ENCODE measurements around the gene SAMD4B. TPM values are rescaled to one million over a fixed set of nuclear protein-coding genes. Genes with fewer than 3 reads are reported as not detected.

SAMD4B gene
- total and polyA plus RNA-seq, 2 of the 8 experiments (the other 6 are each of a cell fraction or from before 2014, with no cell fraction given), result 137 to 158 TPM

DNA sequence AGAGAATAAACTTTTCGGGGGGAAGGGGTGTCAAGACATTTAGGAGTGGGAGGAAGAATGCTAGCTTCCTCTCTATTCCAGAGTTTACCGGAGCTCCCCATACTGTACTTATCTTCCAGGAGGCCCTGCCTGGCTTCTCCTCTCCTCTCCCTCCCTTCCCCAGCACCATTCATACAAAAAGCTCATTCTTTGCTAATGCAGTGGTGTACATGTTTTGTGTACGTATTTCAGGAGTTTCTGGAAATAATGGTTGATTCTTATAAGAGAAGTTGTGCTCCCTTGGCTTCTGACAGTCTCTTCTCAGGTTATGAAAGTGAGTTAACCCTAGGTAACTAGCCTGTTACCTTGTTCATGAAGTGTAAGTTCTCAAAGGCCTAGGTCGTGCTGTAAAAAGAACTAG lies 7.1 kb downstream of the SAMD4B start (continued):
- no peak for TF ChIP-seq CBX5 (IDR thresholded peaks at IDR 0.05; ENCODE audit: low read depth, low read length)
- no peak for TF ChIP-seq CHD7 (IDR thresholded peaks at IDR 0.05; ENCODE audit: insufficient replicate concordance, low read length)
- no peak for TF ChIP-seq EP300 (IDR thresholded peaks at IDR 0.05; ENCODE audit: borderline replicate concordance in 1 of 2, low read depth in 2 of 2, low read length in 2 of 2)
- TF ChIP-seq POLR2A (IDR thresholded peaks at IDR 0.05; ENCODE audit: control extremely low read depth in 1 of 2, low read depth in 2 of 2, low read length in 2 of 2), result no peak
- TF ChIP-seq CHD1 (IDR thresholded peaks at IDR 0.05; ENCODE audit: low read depth, low read length), result no peak
- TF ChIP-seq KDM5A (IDR thresholded peaks at IDR 0.05; ENCODE audit: low read length), result no peak
- no peak for TF ChIP-seq JUN (IDR thresholded peaks at IDR 0.05; ENCODE audit: low read depth, low read length)
- TF ChIP-seq SIX5 (IDR thresholded peaks at IDR 0.05; ENCODE audit: low read depth, low read length), result no peak

All from H1 (cell line).